ENCODE results near the gene MTHFR. TPM values are rescaled to one million over a fixed set of nuclear protein-coding genes. Genes with fewer than 3 reads are reported as not detected.

The MTHFR gene
- polyA plus RNA-seq, 3 donors, result 18.1 to 24.7 (median 20.5) TPM

DNA sequence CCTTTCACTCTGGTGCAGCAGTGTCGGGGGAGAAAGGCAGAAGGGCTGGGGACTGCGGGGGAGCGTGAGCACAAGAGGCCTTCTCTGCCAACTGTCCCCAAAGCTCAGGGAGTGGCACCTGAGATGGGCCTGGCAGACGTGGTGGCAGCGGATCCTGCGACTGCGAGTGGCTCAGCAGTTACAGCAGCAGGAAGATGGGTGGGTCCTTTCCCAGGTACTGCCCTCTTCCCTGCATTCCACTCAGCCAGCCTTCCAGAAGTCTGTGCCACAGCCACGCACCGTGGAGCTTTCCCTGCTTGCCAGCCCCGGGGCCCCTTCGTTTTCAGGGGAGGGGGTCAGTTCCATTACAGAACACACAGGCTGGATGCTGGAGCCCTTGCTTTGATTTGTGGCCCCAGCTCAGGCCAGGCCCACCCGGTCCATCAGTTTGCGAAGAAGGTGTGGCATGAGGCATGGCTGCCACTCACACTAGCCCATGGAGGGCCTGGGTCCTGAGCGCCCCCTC is 17.2 kb downstream of the MTHFR start:
- DNase-seq (ENCODE audit: extremely low read depth in 1 of 11, low read depth in 9 of 11, low spot score in 4 of 11), result no peak

DNA sequence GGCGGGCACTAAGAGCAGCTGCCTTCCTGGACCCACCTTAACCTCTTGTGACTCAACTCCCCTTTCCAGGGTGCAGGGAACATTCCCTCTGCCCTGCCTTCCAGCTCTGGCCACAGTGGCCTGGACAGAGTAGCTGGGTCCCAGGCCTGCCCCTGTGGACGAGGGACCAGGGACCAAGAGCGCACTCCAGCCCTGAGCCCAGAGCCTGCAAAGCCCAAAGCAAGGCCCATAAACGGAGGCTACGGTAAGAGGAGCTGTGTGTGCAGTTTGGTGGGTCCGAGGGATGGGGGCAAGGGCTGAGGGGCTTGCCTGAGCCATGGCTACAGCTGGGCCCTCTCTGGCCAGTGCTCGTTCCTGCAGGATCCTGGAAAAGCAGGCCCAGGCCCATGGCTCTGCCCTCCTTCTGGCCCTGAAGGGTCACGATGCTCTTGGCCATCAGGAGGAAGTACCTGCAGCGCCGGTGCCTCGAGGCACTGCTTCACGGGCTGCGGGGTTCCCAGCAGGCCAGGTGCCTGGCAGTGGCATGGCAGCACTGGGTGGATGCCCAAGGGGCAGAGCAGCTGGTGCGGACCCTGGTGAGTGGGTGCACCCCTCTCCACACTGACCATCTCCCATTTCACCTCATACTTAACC is 17.8 kb downstream of the MTHFR start:
- no peak for DNase-seq (ENCODE audit: extremely low read depth in 1 of 11, low read depth in 9 of 11, low spot score in 4 of 11)

DNA sequence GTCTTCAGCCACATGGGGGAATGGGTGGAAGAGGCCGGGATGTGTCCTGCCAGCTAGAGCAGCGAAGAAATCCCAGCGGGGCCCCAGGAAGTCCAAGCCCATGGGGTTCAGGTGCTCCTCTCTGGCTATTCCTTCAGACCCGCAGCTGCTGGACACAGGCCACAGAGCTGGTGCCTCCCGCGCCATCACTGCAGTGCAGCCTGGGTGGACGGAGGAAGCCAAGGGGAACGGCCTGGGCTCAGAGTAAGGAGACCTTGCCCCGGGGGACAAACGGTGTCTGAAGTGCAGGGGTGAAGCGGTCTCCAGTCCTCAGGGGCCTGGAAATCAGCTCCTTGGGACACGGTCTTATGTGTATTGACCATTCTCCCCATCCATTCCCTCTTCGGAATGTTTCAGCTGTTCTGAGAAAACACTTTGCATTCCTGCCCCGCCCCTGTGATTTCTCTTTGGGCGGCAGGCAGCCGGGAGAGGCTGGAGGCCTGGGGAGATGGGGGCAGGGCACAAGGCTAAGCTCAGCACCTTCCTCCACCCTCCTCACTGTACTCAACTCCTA is 18.4 kb downstream of the MTHFR start:
- DNase-seq (ENCODE audit: extremely low read depth in 1 of 11, low read depth in 9 of 11, low spot score in 4 of 11), result no peak

DNA sequence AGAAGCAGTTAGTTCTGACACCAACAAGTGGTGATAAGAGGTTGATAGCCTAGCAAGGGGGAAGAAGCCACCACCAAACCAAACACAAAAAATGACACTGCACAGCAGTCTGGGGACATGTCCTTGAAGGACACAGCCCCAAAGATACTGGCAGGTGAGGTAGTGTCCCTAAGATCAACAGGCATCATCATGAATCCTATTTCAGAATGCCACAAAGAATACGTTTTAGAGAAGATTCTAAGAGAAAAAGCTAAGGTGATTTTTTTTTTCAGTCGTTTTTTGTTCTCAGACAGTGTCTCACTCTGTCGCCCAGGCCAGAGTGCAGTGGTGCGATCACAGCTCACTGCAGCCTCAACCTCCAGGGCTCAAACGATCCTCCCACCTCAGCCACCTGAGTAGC is 19.6 kb downstream of the MTHFR start:
- DNase-seq (ENCODE audit: extremely low read depth in 1 of 11, low read depth in 9 of 11, low spot score in 4 of 11), result no peak

DNA sequence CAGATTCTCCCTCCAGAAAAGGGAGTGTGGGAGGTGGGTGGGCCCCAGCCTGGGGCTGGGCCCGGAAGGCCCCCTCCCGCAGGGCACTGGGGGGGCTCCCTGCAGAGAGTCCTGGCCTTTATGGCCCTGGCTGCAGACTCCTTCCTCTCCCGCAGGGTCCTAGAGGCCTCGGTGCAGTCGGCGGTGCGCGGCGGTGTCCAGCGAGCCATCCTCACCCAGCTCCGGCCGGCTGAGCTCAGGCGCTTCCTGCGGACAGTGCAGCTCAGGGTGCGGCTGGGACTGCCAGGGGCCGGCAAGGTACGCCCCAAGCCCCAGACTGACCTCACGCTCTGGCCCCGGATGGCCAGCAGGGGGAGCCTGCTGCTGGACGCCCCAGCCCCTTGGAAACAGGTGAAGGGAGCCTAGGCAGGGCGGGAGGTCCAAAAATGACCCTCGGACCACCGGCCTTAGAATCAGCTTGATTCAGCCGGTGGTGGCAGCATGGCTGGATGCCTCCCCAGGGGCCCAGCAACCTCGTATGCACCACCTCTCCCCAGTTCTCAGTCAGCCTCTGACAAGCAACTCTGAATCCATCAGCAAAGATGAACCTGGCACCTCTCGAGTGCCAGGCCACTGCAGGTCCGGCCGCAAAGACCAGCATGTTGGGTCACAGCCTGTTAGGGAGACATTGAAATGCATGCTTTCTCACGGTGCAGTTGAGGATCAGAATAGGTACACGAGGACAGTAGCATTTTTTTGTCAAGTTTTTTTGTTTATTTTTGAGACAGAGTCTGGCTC is 20.6 kb downstream of the MTHFR start:
- no peak for DNase-seq (ENCODE audit: extremely low read depth in 1 of 11, low read depth in 9 of 11, low spot score in 4 of 11)

DNA sequence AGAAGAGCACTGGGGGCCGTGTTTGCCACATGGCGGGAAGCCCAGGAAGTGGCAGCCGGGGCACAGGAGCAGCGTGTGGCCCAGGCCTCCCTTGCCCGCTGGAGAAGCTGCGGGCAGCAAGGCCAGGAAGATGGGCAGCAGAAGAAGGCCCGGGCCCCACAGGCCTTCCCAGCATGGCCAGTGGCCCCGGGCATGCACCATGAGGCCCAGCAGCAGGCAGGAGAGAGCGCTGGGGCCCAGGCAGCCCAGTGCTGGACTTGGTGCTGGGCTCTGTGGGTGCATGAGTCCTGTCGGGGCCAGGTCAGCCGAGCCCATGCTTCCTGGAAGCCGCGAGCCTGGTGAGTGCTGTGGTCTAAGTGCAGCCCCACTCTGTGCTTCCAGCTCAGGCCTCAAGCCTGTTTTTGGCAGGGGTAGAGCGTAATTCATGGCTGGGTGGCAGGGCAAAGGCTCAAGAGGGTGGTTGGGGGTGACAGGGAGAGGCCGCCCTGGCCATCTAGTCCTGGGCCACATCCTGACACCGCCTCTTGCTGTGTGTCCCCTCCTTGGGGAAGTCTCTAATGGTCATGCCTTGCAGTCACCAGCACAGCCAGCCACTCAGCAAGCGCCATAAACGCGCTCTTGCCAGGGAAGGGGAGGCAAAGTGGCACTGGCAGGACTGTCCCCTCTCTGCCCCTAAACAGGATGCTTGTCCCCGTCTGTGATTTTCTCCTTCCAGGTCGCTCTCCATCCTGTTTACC is 21.3 kb downstream of the MTHFR start:
- no peak for DNase-seq (ENCODE audit: extremely low read depth in 1 of 11, low read depth in 9 of 11, low spot score in 4 of 11)

DNA sequence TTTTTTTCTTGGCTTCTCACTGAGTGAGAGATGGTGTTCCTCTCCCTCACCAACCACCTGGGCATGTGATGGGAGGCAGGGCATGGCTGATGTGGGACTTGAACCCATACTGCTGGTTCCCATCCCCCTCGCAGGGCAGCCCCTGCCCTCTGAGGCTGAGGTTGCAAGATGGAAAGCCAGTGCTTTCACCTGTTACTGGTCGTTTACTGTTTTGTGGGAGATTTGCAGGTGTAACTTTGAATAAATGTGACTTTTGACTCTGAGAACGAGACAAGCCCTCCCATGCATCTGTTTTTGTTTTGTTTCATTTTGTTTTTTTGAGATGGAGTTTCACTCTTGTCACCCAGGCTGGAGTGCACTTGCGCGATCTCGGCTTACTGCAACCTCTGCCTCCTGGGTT is 22.2 kb downstream of the MTHFR start:
- no peak for DNase-seq (ENCODE audit: extremely low read depth in 1 of 11, low read depth in 9 of 11, low spot score in 4 of 11)

DNA sequence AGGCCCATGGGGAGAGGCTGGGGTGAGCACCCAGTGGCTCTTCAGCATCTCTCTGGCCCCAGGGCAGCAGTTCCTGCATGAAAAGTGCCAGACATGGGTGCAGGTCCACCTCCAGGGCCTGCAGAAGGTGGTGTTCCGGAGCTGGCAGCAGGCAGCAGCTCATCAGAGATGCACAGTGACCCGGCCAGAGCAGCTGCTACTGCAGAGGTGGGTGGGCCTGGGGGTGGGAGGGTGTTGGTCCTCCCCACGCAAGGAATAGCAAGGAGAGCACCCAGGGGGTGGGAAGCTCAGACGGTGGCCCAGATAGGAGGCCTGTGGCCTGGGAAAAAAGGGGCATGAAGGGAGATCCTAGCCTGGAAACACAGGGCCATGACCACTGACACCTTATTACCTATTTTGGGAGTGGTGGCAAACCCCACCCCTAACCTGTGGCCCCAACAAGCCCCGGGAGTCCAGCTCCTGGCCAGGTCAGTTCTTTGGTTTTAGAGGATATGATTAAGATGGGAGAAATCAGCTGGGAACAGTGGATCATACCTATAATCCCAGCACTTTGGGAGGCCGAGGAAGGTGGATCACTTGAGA is 23.5 kb downstream of the MTHFR start:
- DNase-seq (ENCODE audit: extremely low read depth in 1 of 11, low read depth in 9 of 11, low spot score in 4 of 11), result no peak

DNA sequence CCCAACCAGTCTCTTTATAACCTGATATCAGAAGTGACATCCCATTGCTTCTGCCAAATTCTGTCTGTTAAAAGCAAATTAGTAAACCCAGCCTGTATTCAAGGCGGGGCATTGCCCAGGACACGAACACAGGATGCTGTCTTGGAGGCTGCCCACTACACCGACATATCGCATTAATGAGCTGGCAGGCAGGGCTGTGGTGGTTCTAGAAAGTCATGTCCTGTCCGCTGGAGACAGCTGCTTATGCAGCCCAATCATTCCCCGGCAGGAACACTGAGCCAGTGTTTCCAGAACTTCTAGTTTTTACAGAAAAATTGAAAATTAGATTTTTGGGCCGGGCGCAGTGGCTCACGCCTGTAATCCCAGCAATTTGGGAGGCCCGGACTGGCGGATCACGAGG is 24.5 kb downstream of the MTHFR start:
- no peak for DNase-seq (ENCODE audit: extremely low read depth in 1 of 11, low read depth in 9 of 11, low spot score in 4 of 11)

DNA sequence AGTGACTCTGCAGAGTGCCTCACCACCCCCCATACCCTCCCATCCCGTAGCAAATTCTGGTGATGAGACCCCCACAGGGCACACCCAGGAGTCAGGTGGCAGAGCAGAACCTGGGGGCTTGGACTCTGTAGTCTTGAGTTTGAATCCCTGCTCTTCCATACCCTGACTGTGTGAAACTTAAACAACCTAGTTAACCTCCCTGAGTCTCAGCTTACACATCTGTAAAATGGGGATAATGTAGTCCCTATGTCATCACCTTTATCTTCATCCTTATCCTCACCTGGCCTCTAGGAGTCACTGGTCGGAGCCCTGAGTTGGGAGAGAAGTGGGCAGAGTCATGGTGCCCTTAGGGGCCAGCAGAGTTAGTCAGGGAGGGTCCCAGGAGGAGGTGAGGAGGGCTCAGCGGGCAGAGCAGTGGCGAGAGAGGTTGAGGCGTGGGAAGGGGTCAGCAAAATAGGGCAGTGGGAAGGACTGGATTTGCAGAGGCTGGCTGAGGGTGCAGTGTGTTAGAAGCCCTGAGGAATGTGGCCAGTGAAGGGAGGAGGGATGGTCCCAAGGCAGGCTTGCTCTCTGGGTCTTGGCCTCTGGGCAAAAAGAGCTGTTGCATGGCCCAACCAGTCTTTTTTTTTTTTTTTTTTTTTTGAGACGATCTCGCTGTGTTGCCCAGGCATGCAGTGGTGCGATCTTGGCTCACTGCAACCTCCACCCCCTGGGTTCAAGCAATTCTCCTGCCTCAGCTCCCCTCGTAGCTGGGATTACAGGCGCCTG is 25.2 kb downstream of the MTHFR start:
- DNase-seq (ENCODE audit: extremely low read depth in 1 of 11, low read depth in 9 of 11, low spot score in 4 of 11), result no peak

DNA sequence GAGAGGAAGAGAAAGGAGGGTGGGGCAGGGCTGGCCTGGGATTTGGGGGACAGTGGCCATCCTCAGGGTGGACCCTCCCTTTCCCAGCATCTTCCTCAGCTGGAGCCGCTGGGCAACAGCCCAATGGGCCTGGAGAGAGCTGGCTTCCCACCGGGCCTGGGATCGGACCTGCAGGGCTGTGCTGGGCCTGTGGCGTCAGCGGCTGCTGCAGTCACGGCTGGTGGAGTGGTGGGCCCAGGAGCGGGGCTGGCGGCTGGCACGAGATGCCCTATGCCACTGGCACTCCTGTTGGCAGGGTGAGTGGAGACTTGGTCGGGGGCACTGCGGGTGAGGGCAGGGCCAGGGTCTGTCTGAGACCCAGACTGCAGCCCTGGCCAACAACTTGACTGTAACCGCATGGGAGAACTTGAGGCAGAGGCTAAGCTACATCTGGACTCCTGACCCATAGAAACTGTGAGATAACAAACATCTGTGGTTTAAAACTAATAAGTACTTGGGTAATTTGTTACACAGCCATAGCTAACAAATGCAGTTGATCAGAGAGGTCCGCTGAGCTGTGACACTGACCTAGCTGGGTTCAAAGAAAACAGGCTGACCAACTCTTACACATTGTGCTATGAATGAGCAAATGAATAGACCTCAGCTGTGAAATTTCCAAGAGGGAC is 25.9 kb downstream of the MTHFR start:
- no peak for DNase-seq (ENCODE audit: extremely low read depth in 1 of 11, low read depth in 9 of 11, low spot score in 4 of 11)

DNA sequence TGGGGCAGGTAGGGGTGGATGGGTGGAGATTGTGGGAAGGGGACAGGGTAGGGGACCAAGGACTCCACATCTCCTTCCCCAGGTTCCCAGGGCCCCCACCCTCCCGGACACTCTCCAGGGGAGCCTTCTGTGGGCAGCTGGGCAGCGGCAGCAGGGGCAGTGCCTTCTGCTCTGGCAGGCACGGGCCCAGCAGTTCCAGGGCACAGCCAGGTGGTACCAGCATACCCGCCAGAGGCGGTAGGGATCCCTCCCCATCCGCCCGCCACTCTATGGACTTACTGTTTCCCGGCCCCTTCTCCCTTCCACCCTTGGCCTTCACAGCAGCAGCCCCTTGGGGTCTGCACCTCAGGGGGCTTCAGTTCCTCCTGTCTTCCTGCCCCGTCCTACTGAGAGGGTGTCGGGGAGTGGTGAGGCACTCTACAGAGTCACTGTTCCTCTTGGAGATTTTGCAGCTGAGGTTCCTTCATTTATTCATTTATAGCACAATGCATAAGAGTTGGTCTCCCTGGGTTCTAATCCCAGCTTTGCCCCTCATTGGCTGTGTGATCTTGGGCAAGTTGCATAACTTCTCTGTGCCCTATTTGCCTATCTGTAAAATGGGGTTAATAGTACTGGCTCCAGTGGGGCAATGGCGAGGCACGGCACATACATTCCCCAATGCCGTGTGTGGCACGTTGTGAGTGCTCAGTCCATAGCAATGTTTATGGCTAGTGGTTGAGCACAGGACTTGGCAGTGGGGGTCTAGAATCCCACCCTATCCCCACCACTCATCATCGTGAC is 26.7 kb downstream of the MTHFR start:
- DNase-seq (ENCODE audit: extremely low read depth in 1 of 11, low read depth in 9 of 11, low spot score in 4 of 11), result no peak

DNA sequence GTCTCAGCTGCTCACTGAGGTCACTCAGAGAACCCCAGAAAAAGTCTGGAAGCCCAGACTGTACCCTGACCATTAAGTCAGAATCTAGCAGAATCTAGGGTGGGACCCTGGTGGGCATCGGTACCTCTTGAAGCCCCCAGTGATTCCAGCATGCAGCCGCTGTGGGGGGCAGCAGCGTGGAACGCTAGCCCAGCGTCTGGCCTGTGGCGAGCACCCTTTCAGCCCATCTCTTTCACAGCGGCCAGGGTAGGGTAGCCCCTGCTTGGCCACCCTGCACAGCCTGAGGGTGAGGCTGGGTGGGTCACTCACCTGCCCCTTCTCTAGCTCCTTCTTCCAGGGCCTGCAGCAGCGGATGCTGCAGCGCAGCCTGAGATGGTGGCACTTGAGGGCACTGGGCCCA is 27.4 kb downstream of the MTHFR start:
- no peak for DNase-seq (ENCODE audit: extremely low read depth in 1 of 11, low read depth in 9 of 11, low spot score in 4 of 11)

DNA sequence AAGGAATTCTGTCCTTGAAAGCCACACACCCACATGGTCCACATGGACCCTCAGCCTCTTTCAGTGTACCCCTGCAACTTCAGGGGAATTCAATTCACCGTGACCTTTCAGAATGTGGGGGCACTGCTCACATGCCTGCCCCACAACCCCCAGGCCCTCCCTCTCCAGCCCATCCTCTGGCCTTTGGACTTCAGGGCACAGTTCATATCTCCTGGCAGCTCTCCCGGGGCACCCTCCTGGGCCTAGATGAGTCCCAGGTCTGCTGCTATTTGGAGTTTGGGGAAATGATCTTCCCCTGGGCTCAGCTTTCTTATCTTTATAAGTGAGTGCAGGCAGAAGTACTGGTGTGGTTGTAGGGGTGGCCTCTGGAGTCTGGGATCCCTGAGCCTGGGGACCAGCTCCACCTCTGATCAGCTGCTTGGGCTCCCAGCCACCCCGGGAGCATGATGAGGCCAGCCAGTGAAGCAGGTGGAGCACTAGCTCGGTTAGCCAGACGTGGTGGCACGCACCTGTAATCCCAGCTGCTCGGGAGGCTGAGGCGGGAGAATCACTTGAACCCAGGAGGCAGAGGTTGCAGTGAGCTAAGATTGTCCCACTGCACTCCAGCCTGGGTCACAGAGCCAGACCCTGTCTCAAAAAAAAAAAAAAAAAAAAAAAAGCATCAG is 28.0 kb downstream of the MTHFR start:
- no peak for DNase-seq (ENCODE audit: extremely low read depth in 1 of 11, low read depth in 9 of 11, low spot score in 4 of 11)

DNA sequence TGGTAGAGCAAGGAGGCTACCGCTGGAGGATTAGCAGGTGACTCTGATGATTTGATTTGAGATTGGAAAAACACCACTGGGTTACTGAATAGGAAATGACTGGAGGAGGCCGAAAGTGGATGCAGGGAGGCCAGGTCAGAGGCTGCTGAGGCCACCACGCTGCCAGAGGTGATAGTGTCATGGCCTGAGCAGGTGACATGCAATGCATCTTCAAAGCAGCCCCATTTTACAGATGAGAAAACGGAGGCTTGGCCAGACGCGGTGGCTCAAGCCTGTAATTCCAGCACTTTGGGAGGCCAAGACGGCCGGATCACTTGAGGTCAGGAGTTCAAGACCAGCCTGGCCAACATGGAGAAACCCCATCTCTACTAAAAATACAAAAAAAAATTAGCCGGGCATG is 31.0 kb downstream of the MTHFR start:
- no peak for DNase-seq (ENCODE audit: extremely low read depth in 1 of 11, low read depth in 9 of 11, low spot score in 4 of 11)

DNA sequence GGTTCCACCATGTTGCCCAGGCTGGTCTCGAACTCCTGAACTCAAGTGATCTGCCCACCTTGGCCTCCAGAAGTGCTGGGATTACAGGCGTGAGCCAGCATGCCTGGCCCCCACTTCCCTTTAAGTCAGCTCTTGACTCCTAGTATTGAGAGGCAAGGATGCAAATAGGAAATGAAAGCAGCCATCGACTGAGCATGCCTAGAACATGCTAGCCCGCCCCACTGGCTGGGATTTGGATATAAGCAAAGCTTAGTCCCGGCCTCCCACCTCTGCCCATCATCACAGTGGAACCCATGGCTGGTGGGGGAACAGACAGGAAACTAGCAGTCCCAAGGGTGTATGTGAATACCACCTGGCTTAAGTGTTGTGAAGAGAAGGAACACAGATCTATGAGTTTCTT is 33.3 kb downstream of the MTHFR start:
- no peak for DNase-seq (ENCODE audit: extremely low read depth in 1 of 11, low read depth in 9 of 11, low spot score in 4 of 11)

DNA sequence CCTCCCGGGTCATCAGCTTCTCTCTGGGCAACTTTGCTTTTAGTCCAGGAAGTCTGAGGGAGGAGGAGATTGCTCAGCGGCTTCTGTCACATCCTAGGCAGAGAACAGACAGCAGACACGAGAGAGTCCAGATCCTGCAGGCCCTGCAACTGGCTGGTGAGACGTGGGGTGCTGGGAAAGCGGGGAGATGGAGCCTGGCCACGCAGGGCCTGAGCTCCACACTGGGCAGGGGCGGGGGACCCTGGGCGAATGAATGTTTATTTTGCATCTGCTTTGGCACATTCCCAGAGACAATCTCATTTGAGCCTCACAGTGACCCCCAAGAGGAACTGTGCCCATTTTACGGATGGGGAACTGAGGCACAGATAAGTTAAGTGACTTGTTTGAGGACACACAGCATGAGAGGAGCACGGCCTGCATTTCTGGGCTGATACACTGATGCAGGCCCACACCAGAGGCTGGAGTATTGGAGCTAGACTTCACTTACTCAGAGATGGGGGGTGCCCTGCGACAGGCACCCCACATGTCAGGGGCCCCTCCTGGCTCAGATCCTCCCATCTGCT is 34.2 kb downstream of the MTHFR start:
- no peak for DNase-seq (ENCODE audit: extremely low read depth in 1 of 11, low read depth in 9 of 11, low spot score in 4 of 11)

Measured in renal cortex interstitium (tissue), 11 donors.